HEK293 (cell line): Measurements from ENCODE around the gene DIP2A.

ENCODE experiments used
- CTCF ChIA-PET: fragments of 350-600 bp; formaldehyde crosslinking; extraction: SDS; loops from one replicate; lab custom pipeline; 2021; ENCODE audit warnings: antibody characterized with exemption; lab: Yijun Ruan, JAX
- POLR2A ChIA-PET: fragments of 300-600 bp; formaldehyde crosslinking; extraction: SDS; loops from one replicate; lab custom pipeline; 2020; ENCODE audit warnings: antibody characterized with exemption, inconsistent platforms; lab: Yijun Ruan, JAX
- H3K27ac ChIP-seq: fragments of 200-500 bp; sonication (Bioruptor generic); 2 replicates; pipeline ENCODE4 v1.5.1; 2014; ENCODE audit warnings: low read depth, low read length, control low read depth, inconsistent platforms; ENCODE audit errors: extremely low read depth
- H3K36me3 ChIP-seq, 2 experiments: fragments of 200-500 bp in 1 of 2; sonication (Bioruptor generic) in 1 of 2; 1 replicate in 1 of 2; 2 replicates in 1 of 2; pipeline ENCODE4 v1.5.1; 2014 to 2017; ENCODE audit warnings: inconsistent platforms in 2 of 2, low read length in 2 of 2; ENCODE audit not compliant: control insufficient read depth in 2 of 2, insufficient read depth in 1 of 2
- H3K4me1 ChIP-seq: fragments of 200-500 bp; sonication (Bioruptor generic); 2 replicates; pipeline ENCODE4 v1.5.1; 2014; ENCODE audit warnings: mild to moderate bottlenecking, low read length, inconsistent platforms; ENCODE audit not compliant: control insufficient read depth, insufficient read depth
- H3K4me3 ChIP-seq: 2 replicates; pipeline ENCODE4 v1.5.1; 2011; ENCODE audit warnings: low read depth, mild to moderate bottlenecking, control low read depth, low read length, moderate library complexity
- H3K9me3 ChIP-seq: fragments of 200-500 bp; sonication (Bioruptor generic); 2 replicates; pipeline ENCODE4 v1.5.1; 2014; ENCODE audit warnings: low read depth, low read length, inconsistent platforms; ENCODE audit not compliant: control insufficient read depth, insufficient read depth
- CTCF ChIP-seq: fragments of 450-650 bp; formaldehyde crosslinking; IDR thresholded peaks from 2 replicates; pipeline ENCODE4 v1.5.1; 2016; ENCODE audit warnings: missing biosample characterization, missing genetic modification characterization
- GLIS1 ChIP-seq: fragments of 450-650 bp; formaldehyde crosslinking; IDR thresholded peaks from 2 replicates; pipeline ENCODE4 v1.5.1; 2016; ENCODE audit warnings: missing biosample characterization, missing genetic modification characterization
- KLF7 ChIP-seq: fragments of 450-650 bp; formaldehyde crosslinking; IDR thresholded peaks from 2 replicates; pipeline ENCODE4 v1.5.1; 2016; ENCODE audit warnings: missing biosample characterization, missing genetic modification characterization, borderline replicate concordance
- PRDM4 ChIP-seq: fragments of 450-650 bp; formaldehyde crosslinking; IDR thresholded peaks from 2 replicates; pipeline ENCODE4 v1.5.1; 2017; ENCODE audit warnings: missing biosample characterization, missing genetic modification characterization
- TCF7L2 ChIP-seq: IDR thresholded peaks from 2 replicates; pipeline ENCODE4 v1.6.1; 2011; ENCODE audit warnings: low read depth, mild to moderate bottlenecking, inconsistent platforms, low read length, moderate library complexity, borderline replicate concordance
- ZBTB8A ChIP-seq: fragments of 450-650 bp; formaldehyde crosslinking; IDR thresholded peaks from 2 replicates; pipeline ENCODE4 v1.5.1; 2016; ENCODE audit warnings: missing biosample characterization, missing genetic modification characterization
- ZFHX2 ChIP-seq: fragments of 450-650 bp; formaldehyde crosslinking; conservative IDR thresholded peaks from 2 replicates; pipeline ENCODE4 v1.5.1; 2016; ENCODE audit warnings: missing biosample characterization, missing genetic modification characterization
- ZNF10 ChIP-seq: fragments of 450-650 bp; formaldehyde crosslinking; IDR thresholded peaks from 2 replicates; pipeline ENCODE4 v1.5.1; 2017; ENCODE audit warnings: missing biosample characterization, missing genetic modification characterization
- ZNF155 ChIP-seq: fragments of 450-650 bp; formaldehyde crosslinking; IDR thresholded peaks from 2 replicates; pipeline ENCODE4 v1.5.1; 2016; ENCODE audit warnings: missing biosample characterization, missing genetic modification characterization
- ZNF2 ChIP-seq: fragments of 450-650 bp; formaldehyde crosslinking; IDR thresholded peaks from 2 replicates; pipeline ENCODE4 v1.5.1; 2016; ENCODE audit warnings: missing biosample characterization, missing genetic modification characterization
- ZNF335 ChIP-seq: fragments of 450-650 bp; formaldehyde crosslinking; conservative IDR thresholded peaks from 2 replicates; pipeline ENCODE4 v1.5.1; 2016; ENCODE audit warnings: missing biosample characterization, missing genetic modification characterization
- ZNF394 ChIP-seq: fragments of 450-650 bp; formaldehyde crosslinking; IDR thresholded peaks from 2 replicates; pipeline ENCODE4 v1.5.1; 2016; ENCODE audit warnings: missing biosample characterization, missing genetic modification characterization, mild to moderate bottlenecking, moderate library complexity, borderline replicate concordance
- ZNF423 ChIP-seq: fragments of 450-650 bp; formaldehyde crosslinking; IDR thresholded peaks from 2 replicates; pipeline ENCODE4 v1.5.1; 2016; ENCODE audit warnings: missing biosample characterization, missing genetic modification characterization
- ZNF433 ChIP-seq: fragments of 450-650 bp; formaldehyde crosslinking; IDR thresholded peaks from 2 replicates; pipeline ENCODE4 v1.5.1; 2016; ENCODE audit warnings: missing biosample characterization, missing genetic modification characterization, low read depth
- ZNF548 ChIP-seq: fragments of 450-650 bp; formaldehyde crosslinking; IDR thresholded peaks from 2 replicates; pipeline ENCODE4 v1.5.1; 2016; ENCODE audit warnings: missing biosample characterization, missing genetic modification characterization
- ZNF677 ChIP-seq: fragments of 450-650 bp; IDR thresholded peaks from 2 replicates; pipeline ENCODE4 v1.5.0; 2018; ENCODE audit warnings: missing biosample characterization, mild to moderate bottlenecking, missing genetic modification characterization, moderate library complexity
- ZNF707 ChIP-seq: fragments of 450-650 bp; formaldehyde crosslinking; IDR thresholded peaks from 2 replicates; pipeline ENCODE4 v1.5.1; 2016; ENCODE audit warnings: missing biosample characterization, missing genetic modification characterization
- TF ChIP-seq, protein P1 (sequence below): fragments of 450-650 bp; formaldehyde crosslinking; IDR thresholded peaks from 2 replicates; pipeline ENCODE4 v1.5.1; 2016; ENCODE audit warnings: missing biosample characterization, missing genetic modification characterization, borderline replicate concordance
- TF ChIP-seq, protein P2 (sequence below): fragments of 450-650 bp; formaldehyde crosslinking; IDR thresholded peaks from 2 replicates; pipeline ENCODE4 v1.5.1; 2016; ENCODE audit warnings: missing biosample characterization, missing genetic modification characterization
- TF ChIP-seq, protein P3 (sequence below): fragments of 450-650 bp; formaldehyde crosslinking; IDR thresholded peaks from 2 replicates; pipeline ENCODE4 v1.5.1; 2016; ENCODE audit warnings: missing biosample characterization, missing genetic modification characterization

The DIP2A gene

DNA sequence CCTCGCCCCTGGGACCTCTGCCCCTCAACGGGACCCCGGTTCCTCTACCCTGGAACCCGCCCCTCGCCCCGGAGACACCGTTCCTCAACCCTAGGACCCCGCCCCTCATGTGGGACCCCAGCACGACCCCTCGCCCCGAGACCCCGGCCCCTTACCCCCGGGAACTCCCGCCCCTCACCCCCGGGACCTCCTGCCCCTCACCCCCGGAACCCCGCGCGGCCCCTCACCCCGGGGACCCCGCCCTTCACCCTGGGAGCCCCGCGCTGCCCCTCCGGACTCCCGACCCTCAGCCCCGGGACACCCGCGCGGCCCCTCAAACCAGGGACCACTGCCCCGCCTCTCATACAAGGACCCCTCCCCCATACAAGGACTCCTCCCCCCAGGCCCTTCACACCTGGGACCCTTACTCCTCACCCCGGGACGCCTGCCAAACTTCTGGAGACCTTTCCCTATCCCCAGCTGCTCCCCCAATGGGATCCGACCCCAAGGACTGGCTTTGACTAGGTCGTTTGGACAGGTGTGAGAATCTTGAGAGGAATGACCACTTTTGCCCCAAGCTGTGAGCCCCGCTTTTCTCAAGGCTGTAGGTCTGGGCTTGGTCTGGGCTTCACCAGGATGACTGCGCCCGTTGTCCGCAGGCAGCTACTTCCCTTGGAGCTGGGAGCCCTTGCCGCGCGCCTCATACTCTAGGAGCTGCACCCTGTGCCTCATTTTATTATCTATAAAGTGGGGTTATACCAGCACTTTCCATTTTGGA lies 843 bp downstream of the DIP2A start (continued):
- TF ChIP-seq PRDM4 (tag by site-specific recombination) (no peak), ZNF423 (tag by site-specific recombination) (no peak), ZNF394 (tag by site-specific recombination) (peak; percentile 80), ZNF2 (tag by site-specific recombination) (no peak), GLIS1 (tag by site-specific recombination) (peak; percentile 46; the same call in 1 of the 2 replicates), ZNF335 (tag by site-specific recombination) (peak; percentile 45), KLF7 (tag by site-specific recombination) (no peak), ZBTB8A (peak; percentile 29; the same call in 1 of the 2 replicates), ZFHX2 (tag by site-specific recombination) (no peak)
- TF ChIP-seq, protein P1, sequence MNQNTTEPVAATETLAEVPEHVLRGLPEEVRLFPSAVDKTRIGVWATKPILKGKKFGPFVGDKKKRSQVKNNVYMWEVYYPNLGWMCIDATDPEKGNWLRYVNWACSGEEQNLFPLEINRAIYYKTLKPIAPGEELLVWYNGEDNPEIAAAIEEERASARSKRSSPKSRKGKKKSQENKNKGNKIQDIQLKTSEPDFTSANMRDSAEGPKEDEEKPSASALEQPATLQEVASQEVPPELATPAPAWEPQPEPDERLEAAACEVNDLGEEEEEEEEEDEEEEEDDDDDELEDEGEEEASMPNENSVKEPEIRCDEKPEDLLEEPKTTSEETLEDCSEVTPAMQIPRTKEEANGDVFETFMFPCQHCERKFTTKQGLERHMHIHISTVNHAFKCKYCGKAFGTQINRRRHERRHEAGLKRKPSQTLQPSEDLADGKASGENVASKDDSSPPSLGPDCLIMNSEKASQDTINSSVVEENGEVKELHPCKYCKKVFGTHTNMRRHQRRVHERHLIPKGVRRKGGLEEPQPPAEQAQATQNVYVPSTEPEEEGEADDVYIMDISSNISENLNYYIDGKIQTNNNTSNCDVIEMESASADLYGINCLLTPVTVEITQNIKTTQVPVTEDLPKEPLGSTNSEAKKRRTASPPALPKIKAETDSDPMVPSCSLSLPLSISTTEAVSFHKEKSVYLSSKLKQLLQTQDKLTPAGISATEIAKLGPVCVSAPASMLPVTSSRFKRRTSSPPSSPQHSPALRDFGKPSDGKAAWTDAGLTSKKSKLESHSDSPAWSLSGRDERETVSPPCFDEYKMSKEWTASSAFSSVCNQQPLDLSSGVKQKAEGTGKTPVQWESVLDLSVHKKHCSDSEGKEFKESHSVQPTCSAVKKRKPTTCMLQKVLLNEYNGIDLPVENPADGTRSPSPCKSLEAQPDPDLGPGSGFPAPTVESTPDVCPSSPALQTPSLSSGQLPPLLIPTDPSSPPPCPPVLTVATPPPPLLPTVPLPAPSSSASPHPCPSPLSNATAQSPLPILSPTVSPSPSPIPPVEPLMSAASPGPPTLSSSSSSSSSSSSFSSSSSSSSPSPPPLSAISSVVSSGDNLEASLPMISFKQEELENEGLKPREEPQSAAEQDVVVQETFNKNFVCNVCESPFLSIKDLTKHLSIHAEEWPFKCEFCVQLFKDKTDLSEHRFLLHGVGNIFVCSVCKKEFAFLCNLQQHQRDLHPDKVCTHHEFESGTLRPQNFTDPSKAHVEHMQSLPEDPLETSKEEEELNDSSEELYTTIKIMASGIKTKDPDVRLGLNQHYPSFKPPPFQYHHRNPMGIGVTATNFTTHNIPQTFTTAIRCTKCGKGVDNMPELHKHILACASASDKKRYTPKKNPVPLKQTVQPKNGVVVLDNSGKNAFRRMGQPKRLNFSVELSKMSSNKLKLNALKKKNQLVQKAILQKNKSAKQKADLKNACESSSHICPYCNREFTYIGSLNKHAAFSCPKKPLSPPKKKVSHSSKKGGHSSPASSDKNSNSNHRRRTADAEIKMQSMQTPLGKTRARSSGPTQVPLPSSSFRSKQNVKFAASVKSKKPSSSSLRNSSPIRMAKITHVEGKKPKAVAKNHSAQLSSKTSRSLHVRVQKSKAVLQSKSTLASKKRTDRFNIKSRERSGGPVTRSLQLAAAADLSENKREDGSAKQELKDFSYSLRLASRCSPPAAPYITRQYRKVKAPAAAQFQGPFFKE (tag by site-specific recombination) = no peak

- Histone ChIP-seq H3K4me3 (no peak overlapping the region), H3K9me3 (no peaks in the 10 kb centered on the region), H3K27ac (no peak overlapping the region), H3K4me1 (no peaks in the 10 kb centered on the region), H3K36me3 (peaks cover 12 to 17% of the 10 kb centered on the region in 2 experiments; a peak in 2 of 3 replicates)
- CTCF ChIA-PET = interaction anchor here (1.9 kb wide), 1 partner anchor 309 kb away, joined by 4 read pairs; no protein-coding TSS in a partner anchor
- POLR2A ChIA-PET = interaction anchor here (0.6 kb wide), 1 partner anchor 40 kb away, joined by 4 read pairs; no protein-coding TSS in a partner anchor
- TF ChIP-seq ZNF433 (tag by site-specific recombination) (no peak), ZNF10 (tag by site-specific recombination) (no peak), ZNF707 (tag by site-specific recombination) (no peak), ZNF677 (tag by site-specific recombination) (no peak), ZNF548 (tag by site-specific recombination) (no peak), TCF7L2 (no peak), ZNF155 (tag by site-specific recombination) (no peak), CTCF (no peak)
- TF ChIP-seq, protein P2, sequence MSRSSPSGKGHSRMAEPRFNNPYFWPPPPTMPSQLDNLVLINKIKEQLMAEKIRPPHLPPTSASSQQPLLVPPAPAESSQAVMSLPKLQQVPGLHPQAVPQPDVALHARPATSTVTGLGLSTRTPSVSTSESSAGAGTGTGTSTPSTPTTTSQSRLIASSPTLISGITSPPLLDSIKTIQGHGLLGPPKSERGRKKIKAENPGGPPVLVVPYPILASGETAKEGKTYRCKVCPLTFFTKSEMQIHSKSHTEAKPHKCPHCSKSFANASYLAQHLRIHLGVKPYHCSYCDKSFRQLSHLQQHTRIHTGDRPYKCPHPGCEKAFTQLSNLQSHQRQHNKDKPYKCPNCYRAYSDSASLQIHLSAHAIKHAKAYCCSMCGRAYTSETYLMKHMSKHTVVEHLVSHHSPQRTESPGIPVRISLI = 0 out of 2 replicates have a peak, but pooled peaks have one; percentile 55
- TF ChIP-seq, protein P3, sequence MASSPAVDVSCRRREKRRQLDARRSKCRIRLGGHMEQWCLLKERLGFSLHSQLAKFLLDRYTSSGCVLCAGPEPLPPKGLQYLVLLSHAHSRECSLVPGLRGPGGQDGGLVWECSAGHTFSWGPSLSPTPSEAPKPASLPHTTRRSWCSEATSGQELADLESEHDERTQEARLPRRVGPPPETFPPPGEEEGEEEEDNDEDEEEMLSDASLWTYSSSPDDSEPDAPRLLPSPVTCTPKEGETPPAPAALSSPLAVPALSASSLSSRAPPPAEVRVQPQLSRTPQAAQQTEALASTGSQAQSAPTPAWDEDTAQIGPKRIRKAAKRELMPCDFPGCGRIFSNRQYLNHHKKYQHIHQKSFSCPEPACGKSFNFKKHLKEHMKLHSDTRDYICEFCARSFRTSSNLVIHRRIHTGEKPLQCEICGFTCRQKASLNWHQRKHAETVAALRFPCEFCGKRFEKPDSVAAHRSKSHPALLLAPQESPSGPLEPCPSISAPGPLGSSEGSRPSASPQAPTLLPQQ = no peak
These were observed 3.2 kb downstream of the DIP2A start for GRCh38 chr21:46461909-46462308.
